Measurements from ENCODE around the gene ZNF563. TPM values are rescaled to one million over a fixed set of nuclear protein-coding genes. Genes with fewer than 3 reads are reported as not detected.
"Not testable (repeated sequence)": the region's sequence is repeated elsewhere in the genome, so short reads cannot be mapped to it uniquely, and the experiment has no call there.

The ZNF563 gene
- total RNA-seq, 4 donors from 2014 or later = 3.1 to 16.9 (median 5.6) TPM

DNA sequence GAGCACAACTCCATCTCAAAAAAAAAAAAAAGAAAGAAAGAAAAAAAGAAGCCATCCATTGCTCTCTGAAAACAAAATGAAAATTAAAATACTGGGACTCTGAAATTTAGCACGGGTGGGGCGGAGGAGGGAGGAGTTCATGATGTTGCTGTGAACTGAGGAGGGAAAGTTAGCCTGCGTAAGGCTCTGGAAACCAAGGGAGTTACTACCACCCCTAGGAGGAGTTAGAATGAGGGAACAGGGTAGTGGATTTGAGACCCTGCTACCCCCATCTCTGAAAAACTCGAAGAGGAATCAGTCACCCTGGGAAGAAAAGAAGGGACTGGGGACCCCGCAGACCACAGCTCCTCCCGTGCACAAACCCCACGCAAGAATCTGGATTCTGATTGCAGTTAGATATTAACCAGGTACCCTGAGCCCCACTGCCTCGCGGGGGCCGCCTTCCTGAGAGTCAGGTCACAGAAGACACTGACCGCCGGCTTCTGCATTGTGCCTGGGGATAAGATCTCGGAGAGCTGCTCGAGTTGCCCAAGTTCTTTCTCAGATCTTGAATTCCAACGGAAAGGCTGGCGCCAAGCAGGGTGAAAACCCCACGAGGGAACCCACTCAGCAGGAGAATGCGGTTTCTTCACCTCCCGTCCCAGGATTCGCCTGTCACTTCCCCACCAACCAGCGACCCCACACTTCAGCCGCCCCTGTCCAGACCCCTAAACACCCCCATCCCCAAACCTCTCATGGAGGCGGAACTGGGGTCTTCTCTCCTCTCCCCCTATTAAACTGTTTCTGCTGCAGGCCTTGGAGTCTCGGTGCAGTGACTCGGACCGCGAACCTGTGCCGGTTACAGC is 31.2 kb upstream of the ZNF563 start:
- 4 to 5% methylated on average over 28 of the region's 28 CpGs for WGBS, 2 donors
- peak; percentile 17 to 87 for DNase-seq (ENCODE audit: low spot score in 2 of 2)
- TF ChIP-seq POLR2A (IDR thresholded peaks at IDR 0.05) (no peak), CTCF (IDR thresholded peaks at IDR 0.05) (no peak)
- intact Hi-C loops (cut with DNase I; ENCODE audit: low total_unique reads) = no loop called here
- peak overlapping the region; percentile 60 for H3K4me3 ChIP-seq (ENCODE audit: low read depth, poor library complexity, severe bottlenecking)

- 94 to 96% methylated on average over 16 to 27 of the region's 30 CpGs for WGBS, 2 donors
- intact Hi-C loops (cut with DNase I; ENCODE audit: low total_unique reads); DNase-seq (ENCODE audit: low spot score in 2 of 2): not testable (repeated sequence)
Observed at GRCh38 chr19:12362236-12362635, 28.8 kb upstream of the ZNF563 start.

DNA sequence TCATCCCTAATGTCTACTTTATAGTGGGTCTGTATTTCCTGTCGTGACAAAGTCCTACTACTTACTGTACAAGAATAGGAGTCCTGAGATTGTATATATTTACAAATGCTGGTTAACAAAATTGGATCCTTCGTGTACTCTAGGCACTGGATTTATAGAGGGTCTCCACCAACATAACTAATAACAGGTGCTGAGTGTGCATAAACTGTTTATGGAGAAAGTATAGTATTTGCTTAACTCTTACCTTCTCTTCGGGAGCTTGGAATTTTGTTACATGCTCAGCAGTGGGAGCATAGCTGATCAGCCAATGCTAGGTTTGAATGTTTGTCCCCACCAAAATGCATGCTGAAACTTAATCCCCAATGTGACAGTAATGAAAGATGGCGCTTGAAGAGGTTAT is 19.9 kb upstream of the ZNF563 start:
- intact Hi-C loops (cut with DNase I; ENCODE audit: low total_unique reads) = no loop called here
- TF ChIP-seq CTCF (IDR thresholded peaks at IDR 0.05) (no peak), POLR2A (IDR thresholded peaks at IDR 0.05) (no peak)
- no peak overlapping the region for H3K4me3 ChIP-seq (ENCODE audit: low read depth, poor library complexity, severe bottlenecking)
- DNase-seq (ENCODE audit: low spot score in 2 of 2) = no peak
- 91 to 93% methylated on average over 4 of the region's 4 CpGs for WGBS, 2 donors

More at GRCh38 chr19:12362236-12362635, 28.8 kb upstream of the ZNF563 start:
- H3K4me3 ChIP-seq (ENCODE audit: low read depth, poor library complexity, severe bottlenecking) = not testable (repeated sequence)

DNA sequence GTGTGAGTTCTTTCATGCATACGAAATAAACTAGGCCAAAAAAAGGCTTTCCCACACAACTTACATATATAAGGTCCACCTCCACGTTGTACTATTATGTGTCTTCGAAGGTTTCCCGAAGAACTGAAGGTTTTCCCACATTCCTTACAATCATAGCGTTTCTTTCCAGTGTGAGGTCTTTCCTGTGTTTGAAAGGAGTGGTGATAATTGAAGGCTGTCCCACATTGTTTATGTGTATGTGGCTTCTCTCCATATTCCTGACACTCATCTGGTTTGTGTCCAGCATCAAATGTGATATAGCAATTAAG is 17.4 kb upstream of the ZNF563 start:
- no peak for DNase-seq (ENCODE audit: low spot score in 2 of 2)
- no peak overlapping the region for H3K4me3 ChIP-seq (ENCODE audit: low read depth, poor library complexity, severe bottlenecking)
- intact Hi-C loops (cut with DNase I; ENCODE audit: low total_unique reads) = no loop called here
- 94 to 99% methylated on average over 5 of the region's 5 CpGs for WGBS, 2 donors
- TF ChIP-seq POLR2A (IDR thresholded peaks at IDR 0.05) = no peak
- no peak for TF ChIP-seq CTCF (IDR thresholded peaks at IDR 0.05)

GRCh38 chr19:12350185-12350889 is 16.9 kb upstream of the ZNF563 start:
- no peak for TF ChIP-seq POLR2A (IDR thresholded peaks at IDR 0.05)
- TF ChIP-seq CTCF (IDR thresholded peaks at IDR 0.05) = no peak
- no peak for DNase-seq (ENCODE audit: low spot score in 2 of 2)
- 96 to 98% methylated on average over 8 of the region's 8 CpGs for WGBS, 2 donors
- no peak overlapping the region for H3K4me3 ChIP-seq (ENCODE audit: low read depth, poor library complexity, severe bottlenecking)
- intact Hi-C loops (cut with DNase I; ENCODE audit: low total_unique reads) = no loop called here

DNA sequence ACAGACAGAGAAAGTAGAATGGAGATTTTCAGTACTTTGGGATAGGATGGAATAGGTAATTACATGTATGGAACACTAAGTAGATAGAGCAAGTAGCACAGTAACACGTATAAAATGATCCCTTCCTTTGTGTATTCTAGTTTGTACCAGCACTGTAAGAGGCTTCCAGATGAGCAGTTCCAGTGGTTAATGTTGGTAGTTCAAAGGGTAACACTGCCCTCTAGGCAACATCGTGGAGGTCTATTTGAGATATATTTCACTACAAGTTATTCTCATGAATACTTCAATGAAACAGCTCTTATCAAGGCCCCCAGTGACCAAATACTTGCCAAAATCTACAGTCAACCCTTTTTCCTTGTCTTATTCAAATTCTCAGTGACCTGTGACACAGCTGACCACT is 13.5 kb upstream of the ZNF563 start:
- intact Hi-C loops (cut with DNase I; ENCODE audit: low total_unique reads) = no loop called here
- no peak overlapping the region for H3K4me3 ChIP-seq (ENCODE audit: low read depth, poor library complexity, severe bottlenecking)
- no peak for TF ChIP-seq CTCF (IDR thresholded peaks at IDR 0.05)
- TF ChIP-seq POLR2A (IDR thresholded peaks at IDR 0.05) = no peak
- WGBS, 2 donors = 65 to 84% methylated on average over 2 of the region's 2 CpGs
- DNase-seq (ENCODE audit: low spot score in 2 of 2) = no peak
